Neural progenitor cell (in vitro differentiated cells): ENCODE measurements around the gene FBXO39. TPM values are rescaled to one million over a fixed set of nuclear protein-coding genes. Genes with fewer than 3 reads are reported as not detected.

Experiments used
- DNase-seq: peaks from one replicate; pipeline ENCODE4 v3.0.0-alpha.2; 2016; ENCODE audit warnings: low spot score
- H2AFZ ChIP-seq: fragments of 200-600 bp; sonication (generic); replicated peaks from 2 replicates; pipeline ENCODE4 v1.6.1; 2016; ENCODE audit warnings: antibody characterized with exemption
- H3F3A ChIP-seq: fragments of 200-600 bp; sonication (generic); 2 replicates; pipeline ENCODE4 v1.6.1; 2016; ENCODE audit warnings: antibody characterized with exemption, low read depth
- H3K27ac ChIP-seq: fragments of 200-600 bp; sonication (generic); 2 replicates; pipeline ENCODE4 v1.5.1; 2016; ENCODE audit warnings: mild to moderate bottlenecking
- H3K27me3 ChIP-seq: fragments of 200-600 bp; sonication (generic); 2 replicates; pipeline ENCODE4 v1.6.1; 2016; ENCODE audit warnings: mild to moderate bottlenecking, moderate library complexity
- H3K36me3 ChIP-seq: fragments of 200-600 bp; sonication (generic); 2 replicates; pipeline ENCODE4 v1.5.1; 2016
- H3K4me1 ChIP-seq: fragments of 200-600 bp; sonication (generic); 2 replicates; pipeline ENCODE4 v1.6.1; 2016; ENCODE audit warnings: mixed run types
- H3K4me2 ChIP-seq: fragments of 200-600 bp; sonication (generic); 2 replicates; pipeline ENCODE4 v1.6.1; 2016
- H3K4me3 ChIP-seq: fragments of 200-600 bp; sonication (generic); 2 replicates; pipeline ENCODE4 v1.5.1; 2016
- H3K79me2 ChIP-seq: fragments of 200-600 bp; sonication (generic); 2 replicates; pipeline ENCODE4 v1.6.1; 2016; ENCODE audit warnings: low read depth
- H3K9ac ChIP-seq: fragments of 200-600 bp; sonication (generic); 2 replicates; pipeline ENCODE4 v1.6.1; 2016
- H3K9me3 ChIP-seq: fragments of 200-600 bp; sonication (generic); 2 replicates; pipeline ENCODE4 v1.5.1; 2016; ENCODE audit warnings: low read depth
- H4K20me1 ChIP-seq: fragments of 200-600 bp; sonication (generic); 2 replicates; pipeline ENCODE4 v1.6.1; 2016; ENCODE audit warnings: low read depth
- H3K27ac Mint-ChIP-seq: 3 replicates; pipeline ENCODE4 v1.8.0; 2021; ENCODE audit warnings: mixed read lengths
- H3K27me3 Mint-ChIP-seq: 2 replicates; pipeline ENCODE4 v1.8.0; 2022; ENCODE audit warnings: low read depth, mild to moderate bottlenecking, inconsistent platforms, moderate library complexity, mixed read lengths; ENCODE audit not compliant: insufficient read depth
- H3K36me3 Mint-ChIP-seq: 3 replicates; pipeline ENCODE4 v1.8.0; 2021; ENCODE audit warnings: mixed read lengths
- H3K4me1 Mint-ChIP-seq: 3 replicates; pipeline ENCODE4 v1.8.0; 2021; ENCODE audit warnings: mixed read lengths
- H3K4me3 Mint-ChIP-seq: 3 replicates; pipeline ENCODE4 v1.8.0; 2021; ENCODE audit warnings: mild to moderate bottlenecking, moderate library complexity, mixed read lengths
- H3K9me3 Mint-ChIP-seq: 3 replicates; pipeline ENCODE4 v1.8.0; 2020; ENCODE audit warnings: mixed read lengths
- CTCF ChIP-seq: fragments of 200-600 bp; sonication (generic); IDR thresholded peaks from 2 replicates; pipeline ENCODE4 v1.5.1; 2017; ENCODE audit warnings: antibody characterized with exemption, mild to moderate bottlenecking
- EZH2 ChIP-seq: fragments of 200-600 bp; sonication (generic); IDR thresholded peaks from 2 replicates; pipeline ENCODE4 v1.6.1; 2017; ENCODE audit warnings: antibody characterized with exemption, mild to moderate bottlenecking, moderate library complexity
- EZH2phosphoT487 ChIP-seq: fragments of 200-600 bp; sonication (generic); IDR thresholded peaks from 2 replicates; pipeline ENCODE4 v1.6.1; 2017; ENCODE audit warnings: antibody characterized with exemption
- total RNA-seq: library from RNA; depleted of rRNA; stranded (reverse); fragments of >200 nt; gene quantifications from 2 replicates; pipeline ENCODE4 v1.2.3, GENCODE V29; 2015; ENCODE audit warnings: low replicate concordance

The FBXO39 gene
- total RNA-seq, 1 donor from 2014 or later: not detected

DNA sequence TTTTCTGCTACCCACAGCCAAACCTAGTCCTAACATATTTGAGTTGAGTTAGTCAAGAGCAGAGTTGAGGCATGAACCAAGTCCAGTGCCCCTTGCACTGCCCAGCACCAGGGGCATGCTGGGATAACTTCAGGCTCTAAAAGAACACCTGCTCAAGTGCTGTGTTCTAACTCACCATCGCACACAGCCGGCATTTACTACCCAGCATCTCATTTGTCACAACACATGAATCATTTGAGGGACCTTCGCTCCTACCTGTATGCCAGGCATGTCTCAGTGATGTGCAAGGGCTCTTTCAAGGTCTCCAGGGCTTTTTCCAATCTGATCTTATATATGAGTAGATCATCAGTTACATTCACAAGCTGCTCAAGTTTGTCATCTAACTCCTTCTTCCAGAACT lies 42.9 kb downstream of the FBXO39 start:
- Histone ChIP-seq H3K4me2 (no peak overlapping the region), H3K4me3 (no peak overlapping the region), H3K9ac (no peak overlapping the region), H4K20me1 (no peaks in the 10 kb centered on the region), H3K79me2 (no peaks in the 10 kb centered on the region), H2AFZ (no peak overlapping the region), H3F3A (no peaks in the 10 kb centered on the region), H3K9me3 (no peaks in the 10 kb centered on the region), H3K4me1 (no peaks in the 10 kb centered on the region), H3K27me3 (peaks cover 5% of the 10 kb centered on the region), H3K36me3 (no peaks in the 10 kb centered on the region), H3K27ac (no peak overlapping the region)
- Mint-ChIP-seq H3K27ac (no peak overlapping the region), H3K4me3 (no peak overlapping the region), H3K36me3 (no peaks in the 10 kb centered on the region), H3K9me3 (peaks cover 4% of the 10 kb centered on the region), H3K4me1 (peaks cover 5% of the 10 kb centered on the region), H3K27me3 (no peaks in the 10 kb centered on the region)
- DNase-seq: no peak
- no peak for TF ChIP-seq EZH2phosphoT487
- TF ChIP-seq CTCF: no peak
- no peak for TF ChIP-seq EZH2

DNA sequence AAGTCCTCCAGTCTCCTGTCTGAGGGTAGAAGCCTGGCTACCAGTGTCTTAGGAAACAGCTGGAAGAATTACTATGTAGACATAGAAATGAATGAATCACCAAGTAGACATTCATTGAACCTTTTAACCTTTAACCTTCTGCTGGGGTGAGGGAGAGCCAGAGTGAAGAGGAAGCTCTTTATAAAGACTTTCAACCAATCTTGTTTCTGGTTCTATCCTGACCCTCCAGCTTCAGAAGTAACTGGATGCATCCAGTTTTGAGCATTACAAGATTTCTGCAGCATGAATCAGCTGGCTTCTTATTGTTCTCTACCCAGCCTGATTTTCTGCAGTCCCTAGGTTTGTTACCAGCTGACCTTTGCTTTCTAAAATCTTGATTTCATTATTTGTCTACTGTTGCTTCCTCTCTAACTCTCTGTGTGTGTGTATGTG lies 47.0 kb downstream of the FBXO39 start:
- Mint-ChIP-seq H3K27me3 (no peaks in the 10 kb centered on the region), H3K27ac (no peak overlapping the region), H3K9me3 (peaks cover 4% of the 10 kb centered on the region), H3K36me3 (no peaks in the 10 kb centered on the region), H3K4me1 (peaks cover 7% of the 10 kb centered on the region), H3K4me3 (no peak overlapping the region)
- Histone ChIP-seq H3K27ac (no peak overlapping the region), H3K36me3 (no peaks in the 10 kb centered on the region), H3K79me2 (no peaks in the 10 kb centered on the region), H3K27me3 (peaks cover 8% of the 10 kb centered on the region), H3K4me1 (no peaks in the 10 kb centered on the region), H2AFZ (no peak overlapping the region), H3K9me3 (no peaks in the 10 kb centered on the region), H3K4me3 (no peak overlapping the region), H3K4me2 (no peak overlapping the region), H4K20me1 (no peaks in the 10 kb centered on the region), H3F3A (no peaks in the 10 kb centered on the region), H3K9ac (no peak overlapping the region)
- TF ChIP-seq EZH2phosphoT487: no peak
- TF ChIP-seq EZH2: no peak
- TF ChIP-seq CTCF: no peak
- DNase-seq: no peak

DNA sequence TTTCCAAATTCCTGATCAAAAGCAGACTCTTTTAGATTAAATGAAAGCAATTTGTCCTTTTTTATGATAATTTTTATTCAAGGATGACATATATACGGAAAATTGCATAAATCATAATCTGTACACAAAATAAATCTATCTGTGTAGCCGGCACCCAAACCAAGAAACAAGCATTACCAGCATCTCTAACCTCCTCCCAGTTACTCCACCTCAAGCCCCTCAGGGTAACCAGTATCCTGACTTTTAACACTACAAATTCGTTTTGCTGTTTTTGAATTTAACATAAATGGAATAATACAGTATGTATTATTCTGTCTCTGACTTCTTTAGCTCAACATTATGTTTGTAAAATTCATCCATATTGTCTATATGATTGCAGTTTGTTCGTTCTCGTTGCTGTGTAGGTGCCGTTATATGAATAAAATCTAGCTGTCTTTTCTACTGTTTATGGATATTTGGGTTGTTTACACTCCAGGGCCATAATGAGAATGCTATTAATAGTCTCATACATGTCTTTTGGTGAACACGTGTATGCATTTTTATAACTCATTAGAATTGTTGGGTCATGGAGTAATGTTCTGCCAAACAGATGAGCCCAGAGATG lies 54.5 kb downstream of the FBXO39 start:
- no peak overlapping the region for H2AFZ ChIP-seq
- TF ChIP-seq CTCF: no peak
- no peak for TF ChIP-seq EZH2
- TF ChIP-seq EZH2phosphoT487: no peak
- H3K27ac Mint-ChIP-seq: no peak overlapping the region
- H3K4me1 ChIP-seq: no peaks in the 10 kb centered on the region
- H3K36me3 Mint-ChIP-seq: no peaks in the 10 kb centered on the region
- H3K9ac ChIP-seq: no peak overlapping the region
- no peak for DNase-seq
- H3K27ac ChIP-seq: no peak overlapping the region
- H4K20me1 ChIP-seq: no peaks in the 10 kb centered on the region
- no peak overlapping the region for H3K4me3 ChIP-seq
- no peaks in the 10 kb centered on the region for H3K79me2 ChIP-seq
- no peaks in the 10 kb centered on the region for H3K36me3 ChIP-seq
- peak overlapping the region; percentile 3 for H3K4me3 Mint-ChIP-seq
- H3K4me2 ChIP-seq: no peak overlapping the region
- H3K4me1 Mint-ChIP-seq: peaks cover 5% of the 10 kb centered on the region
- H3K9me3 Mint-ChIP-seq: no peaks in the 10 kb centered on the region
- no peaks in the 10 kb centered on the region for H3K9me3 ChIP-seq
- no peaks in the 10 kb centered on the region for H3F3A ChIP-seq
- H3K27me3 ChIP-seq: peaks cover 76% of the 10 kb centered on the region
- H3K27me3 Mint-ChIP-seq: peaks cover 10% of the 10 kb centered on the region
